WTC11 (cell line): Measurements from ENCODE around the gene ZBTB32. TPM values are rescaled to one million over a fixed set of nuclear protein-coding genes. Genes with fewer than 3 reads are reported as not detected.

ENCODE experiments used
- ATAC-seq: fragments of 200-7000 bp; cut with Tn5 transposase; 2 replicates; pipeline ENCODE4 v1.10.0; 2021; ENCODE audit warnings: mild to moderate bottlenecking, moderate library complexity
- CTCF ChIA-PET: fragments of 300-600 bp; sonication (Branson Sonifier 250); formaldehyde crosslinking; loops from one replicate; lab custom pipeline; 2021; ENCODE audit warnings: antibody characterized with exemption; lab: Charles Lee
- POLR2A ChIA-PET: fragments of 350-600 bp; sonication (Branson Sonifier 250); formaldehyde crosslinking; loops from one replicate; lab custom pipeline; 2021; ENCODE audit warnings: antibody characterized with exemption; lab: Charles Lee
- DNase-seq: peaks from one replicate; pipeline ENCODE4 v3.0.0; 2021; ENCODE audit warnings: low spot score
- H3K27ac Mint-ChIP-seq: 2 replicates; pipeline ENCODE4 v1.8.0; 2021; ENCODE audit warnings: mixed read lengths
- H3K27me3 Mint-ChIP-seq: 2 replicates; pipeline ENCODE4 v1.8.0; 2021; ENCODE audit warnings: low read depth, mild to moderate bottlenecking, moderate library complexity, mixed read lengths
- H3K36me3 Mint-ChIP-seq: 2 replicates; pipeline ENCODE4 v1.8.0; 2021; ENCODE audit warnings: mixed read lengths
- H3K4me1 Mint-ChIP-seq: 2 replicates; pipeline ENCODE4 v1.8.0; 2022; ENCODE audit warnings: mixed read lengths
- H3K4me3 Mint-ChIP-seq: 2 replicates; pipeline ENCODE4 v1.8.0; 2021; ENCODE audit warnings: mild to moderate bottlenecking, moderate library complexity, mixed read lengths
- H3K9me3 Mint-ChIP-seq: 2 replicates; pipeline ENCODE4 v1.8.0; 2021; ENCODE audit warnings: mixed read lengths
- EMX1 ChIP-seq: fragments of 250-450 bp; sonication (Bioruptor Pico); IDR thresholded peaks from 2 replicates; pipeline ENCODE4 v1.8.0; 2021; ENCODE audit warnings: mild to moderate bottlenecking
- GRHL2 ChIP-seq: fragments of 250-450 bp; sonication (Bioruptor Pico); IDR thresholded peaks from 2 replicates; pipeline ENCODE4 v1.8.0; 2022; ENCODE audit warnings: mild to moderate bottlenecking, moderate library complexity; ENCODE audit not compliant: insufficient replicate concordance, severe bottlenecking
- IRF2 ChIP-seq: sonication (generic); formaldehyde crosslinking; IDR thresholded peaks from 2 replicates; pipeline ENCODE4 v1.8.0; 2022; ENCODE audit warnings: low read depth, missing genetic modification reagents, borderline replicate concordance
- NFATC4 ChIP-seq: fragments of 250-450 bp; sonication (Bioruptor Pico); IDR thresholded peaks from 2 replicates; pipeline ENCODE4 v1.9.0; 2021; ENCODE audit warnings: mild to moderate bottlenecking
- NR2C2 ChIP-seq: sonication (generic); formaldehyde crosslinking; IDR thresholded peaks from 2 replicates; pipeline ENCODE4 v1.8.0; 2022; ENCODE audit warnings: mild to moderate bottlenecking, missing genetic modification reagents
- NR3C1 ChIP-seq: sonication (generic); formaldehyde crosslinking; conservative IDR thresholded peaks from 2 replicates; pipeline ENCODE4 v1.8.1; 2023; ENCODE audit warnings: low read depth, mild to moderate bottlenecking, missing genetic modification reagents
- PRRX2 ChIP-seq: fragments of 250-450 bp; sonication (Bioruptor Pico); IDR thresholded peaks from 2 replicates; pipeline ENCODE4 v1.8.0; 2021; ENCODE audit warnings: mild to moderate bottlenecking
- SMAD3 ChIP-seq: sonication (generic); formaldehyde crosslinking; IDR thresholded peaks from 2 replicates; pipeline ENCODE4 v1.8.0; 2022; ENCODE audit warnings: missing genetic modification reagents, mild to moderate bottlenecking, borderline replicate concordance
- TP53 ChIP-seq: sonication (generic); formaldehyde crosslinking; IDR thresholded peaks from 2 replicates; pipeline ENCODE4 v1.8.1; 2023; ENCODE audit warnings: mild to moderate bottlenecking, missing genetic modification reagents
- ZNF416 ChIP-seq: fragments of 250-450 bp; sonication (Bioruptor Pico); IDR thresholded peaks from 2 replicates; pipeline ENCODE4 v1.9.0; 2021; ENCODE audit warnings: mild to moderate bottlenecking, inconsistent platforms
- total RNA-seq: library from RNA; stranded (reverse); gene quantifications from 3 replicates; pipeline ENCODE4 v1.2.3, GENCODE V29; 2021
- TF ChIP-seq, protein P1 (sequence below): sonication (generic); formaldehyde crosslinking; IDR thresholded peaks from 2 replicates; pipeline ENCODE4 v1.8.0; 2022; ENCODE audit warnings: missing genetic modification reagents
- TF ChIP-seq, protein P2 (sequence below): sonication (generic); formaldehyde crosslinking; IDR thresholded peaks from 2 replicates; pipeline ENCODE4 v1.8.1; 2022; ENCODE audit warnings: mild to moderate bottlenecking, moderate library complexity, missing genetic modification reagents
- TF ChIP-seq, protein P3 (sequence below): sonication (generic); formaldehyde crosslinking; IDR thresholded peaks from 2 replicates; pipeline ENCODE4 v1.8.1; 2023; ENCODE audit warnings: mild to moderate bottlenecking, missing genetic modification reagents, borderline replicate concordance
- TF ChIP-seq, protein P4 (sequence below): sonication (generic); formaldehyde crosslinking; IDR thresholded peaks from 2 replicates; pipeline ENCODE4 v1.8.0; 2023; ENCODE audit warnings: mild to moderate bottlenecking, missing genetic modification reagents

Gene ZBTB32
- total RNA-seq, 1 experiment from 2014 or later: 0.11 TPM

DNA sequence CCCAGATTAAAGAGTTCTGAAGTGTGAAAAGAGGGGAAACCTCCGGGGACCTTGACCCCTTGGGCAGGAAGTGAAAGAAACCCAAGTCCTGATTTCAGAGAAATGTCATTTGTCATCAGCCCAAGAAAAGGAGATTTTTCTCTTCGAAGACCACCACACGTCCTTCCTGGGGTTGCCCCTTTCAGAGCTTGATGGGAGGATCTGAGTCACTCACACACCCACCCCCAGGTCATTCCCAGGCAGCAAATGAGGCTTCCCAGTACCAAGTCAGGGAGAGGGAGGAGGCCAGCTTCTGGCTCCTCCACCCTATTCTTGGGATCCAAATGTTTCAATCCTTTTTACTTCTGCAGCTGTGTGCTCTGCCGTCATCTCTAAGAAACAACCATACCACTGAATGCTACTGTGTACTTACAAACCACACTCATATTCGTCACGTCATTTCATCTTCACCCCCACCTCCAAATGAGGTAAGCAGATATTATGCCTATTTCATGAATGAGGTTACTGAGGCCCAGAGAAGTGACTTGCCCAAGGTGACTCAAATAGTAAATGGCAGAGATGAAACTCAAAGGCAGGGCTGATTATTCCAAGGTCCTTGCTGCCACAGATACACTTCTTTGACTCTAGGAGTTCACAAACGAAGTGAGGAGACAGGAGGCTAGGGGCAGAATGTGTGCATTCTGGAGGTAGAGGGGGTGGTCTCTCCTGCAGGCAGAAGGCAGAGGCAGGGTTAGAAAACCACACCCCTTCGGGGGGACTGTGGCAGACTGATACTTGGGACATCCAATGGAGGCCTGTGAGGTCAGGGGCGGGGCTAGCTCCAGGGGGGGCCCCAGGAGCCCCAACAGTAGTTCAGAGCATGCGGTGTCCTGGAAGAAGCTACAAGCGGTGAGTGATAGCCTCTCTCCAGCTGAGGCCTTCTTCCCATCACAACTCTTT is 8.5 kb downstream of the ZBTB32 start:
- Mint-ChIP-seq H3K27me3 (peaks cover 8% of the 10 kb centered on the region), H3K27ac (no peak overlapping the region), H3K36me3 (no peaks in the 10 kb centered on the region), H3K9me3 (no peaks in the 10 kb centered on the region)
- DNase-seq: peak; percentile 46
- ChIA-PET CTCF (interaction anchor here (1.2 to 2.4 kb wide), 4 partner anchors 10 to 203 kb away, joined by 3 to 8 read pairs (median 7); no protein-coding TSS in a partner anchor), POLR2A (interaction anchor here (1.3 to 4.0 kb wide), 2 partner anchors 10 to 28 kb away, joined by 3 to 14 read pairs; partner anchors contain the start of gene ZBTB32)
- ATAC-seq: no peak
- TF ChIP-seq IRF2 (no peak), SMAD3 (CRISPR knock-in tag) (no peak)
- TF ChIP-seq, all 79 proteins: peak for 0
- Mint-ChIP-seq H3K4me1 (peaks cover 41% of the 10 kb centered on the region), H3K4me3 (no peak overlapping the region)

DNA sequence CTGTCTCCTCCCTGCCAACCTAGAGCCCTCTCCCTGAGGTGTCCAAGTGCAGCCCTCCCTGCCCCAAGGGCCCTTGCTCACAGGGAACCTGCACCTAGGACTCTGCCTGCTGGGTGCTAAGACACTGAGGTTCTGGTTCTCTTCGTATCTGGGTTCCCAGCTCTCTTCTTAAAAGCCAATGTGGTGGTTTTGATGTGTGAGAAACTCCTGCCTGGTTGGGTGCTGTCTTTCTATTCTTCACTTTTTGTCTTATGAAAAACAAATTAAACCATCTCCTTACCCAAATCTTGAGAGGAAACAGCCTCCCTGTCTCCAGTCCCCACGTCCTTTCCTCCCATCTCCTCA is 9.1 kb downstream of the ZBTB32 start:
- H3K27me3 Mint-ChIP-seq: peaks cover 8% of the 10 kb centered on the region
- ATAC-seq (no peak), DNase-seq (no peak)
- no peak overlapping the region for H3K4me3 Mint-ChIP-seq
- peaks cover 41% of the 10 kb centered on the region for H3K4me1 Mint-ChIP-seq
- TF ChIP-seq, protein P1, sequence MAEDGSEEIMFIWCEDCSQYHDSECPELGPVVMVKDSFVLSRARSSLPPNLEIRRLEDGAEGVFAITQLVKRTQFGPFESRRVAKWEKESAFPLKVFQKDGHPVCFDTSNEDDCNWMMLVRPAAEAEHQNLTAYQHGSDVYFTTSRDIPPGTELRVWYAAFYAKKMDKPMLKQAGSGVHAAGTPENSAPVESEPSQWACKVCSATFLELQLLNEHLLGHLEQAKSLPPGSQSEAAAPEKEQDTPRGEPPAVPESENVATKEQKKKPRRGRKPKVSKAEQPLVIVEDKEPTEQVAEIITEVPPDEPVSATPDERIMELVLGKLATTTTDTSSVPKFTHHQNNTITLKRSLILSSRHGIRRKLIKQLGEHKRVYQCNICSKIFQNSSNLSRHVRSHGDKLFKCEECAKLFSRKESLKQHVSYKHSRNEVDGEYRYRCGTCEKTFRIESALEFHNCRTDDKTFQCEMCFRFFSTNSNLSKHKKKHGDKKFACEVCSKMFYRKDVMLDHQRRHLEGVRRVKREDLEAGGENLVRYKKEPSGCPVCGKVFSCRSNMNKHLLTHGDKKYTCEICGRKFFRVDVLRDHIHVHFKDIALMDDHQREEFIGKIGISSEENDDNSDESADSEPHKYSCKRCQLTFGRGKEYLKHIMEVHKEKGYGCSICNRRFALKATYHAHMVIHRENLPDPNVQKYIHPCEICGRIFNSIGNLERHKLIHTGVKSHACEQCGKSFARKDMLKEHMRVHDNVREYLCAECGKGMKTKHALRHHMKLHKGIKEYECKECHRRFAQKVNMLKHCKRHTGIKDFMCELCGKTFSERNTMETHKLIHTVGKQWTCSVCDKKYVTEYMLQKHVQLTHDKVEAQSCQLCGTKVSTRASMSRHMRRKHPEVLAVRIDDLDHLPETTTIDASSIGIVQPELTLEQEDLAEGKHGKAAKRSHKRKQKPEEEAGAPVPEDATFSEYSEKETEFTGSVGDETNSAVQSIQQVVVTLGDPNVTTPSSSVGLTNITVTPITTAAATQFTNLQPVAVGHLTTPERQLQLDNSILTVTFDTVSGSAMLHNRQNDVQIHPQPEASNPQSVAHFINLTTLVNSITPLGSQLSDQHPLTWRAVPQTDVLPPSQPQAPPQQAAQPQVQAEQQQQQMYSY (CRISPR knock-in tag): no peak
- TF ChIP-seq NR2C2 (CRISPR knock-in tag) (no peak), PRRX2 (CRISPR knock-in tag) (no peak), NFATC4 (no peak), EMX1 (CRISPR knock-in tag) (no peak), NR3C1 (CRISPR knock-in tag) (no peak), ZNF416 (CRISPR knock-in tag) (no peak), TP53 (CRISPR knock-in tag) (no peak), GRHL2 (no peak)
- TF ChIP-seq, protein P2, sequence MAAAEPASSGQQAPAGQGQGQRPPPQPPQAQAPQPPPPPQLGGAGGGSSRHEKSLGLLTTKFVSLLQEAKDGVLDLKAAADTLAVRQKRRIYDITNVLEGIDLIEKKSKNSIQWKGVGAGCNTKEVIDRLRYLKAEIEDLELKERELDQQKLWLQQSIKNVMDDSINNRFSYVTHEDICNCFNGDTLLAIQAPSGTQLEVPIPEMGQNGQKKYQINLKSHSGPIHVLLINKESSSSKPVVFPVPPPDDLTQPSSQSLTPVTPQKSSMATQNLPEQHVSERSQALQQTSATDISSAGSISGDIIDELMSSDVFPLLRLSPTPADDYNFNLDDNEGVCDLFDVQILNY (CRISPR knock-in tag): no peak
- TF ChIP-seq, protein P3, sequence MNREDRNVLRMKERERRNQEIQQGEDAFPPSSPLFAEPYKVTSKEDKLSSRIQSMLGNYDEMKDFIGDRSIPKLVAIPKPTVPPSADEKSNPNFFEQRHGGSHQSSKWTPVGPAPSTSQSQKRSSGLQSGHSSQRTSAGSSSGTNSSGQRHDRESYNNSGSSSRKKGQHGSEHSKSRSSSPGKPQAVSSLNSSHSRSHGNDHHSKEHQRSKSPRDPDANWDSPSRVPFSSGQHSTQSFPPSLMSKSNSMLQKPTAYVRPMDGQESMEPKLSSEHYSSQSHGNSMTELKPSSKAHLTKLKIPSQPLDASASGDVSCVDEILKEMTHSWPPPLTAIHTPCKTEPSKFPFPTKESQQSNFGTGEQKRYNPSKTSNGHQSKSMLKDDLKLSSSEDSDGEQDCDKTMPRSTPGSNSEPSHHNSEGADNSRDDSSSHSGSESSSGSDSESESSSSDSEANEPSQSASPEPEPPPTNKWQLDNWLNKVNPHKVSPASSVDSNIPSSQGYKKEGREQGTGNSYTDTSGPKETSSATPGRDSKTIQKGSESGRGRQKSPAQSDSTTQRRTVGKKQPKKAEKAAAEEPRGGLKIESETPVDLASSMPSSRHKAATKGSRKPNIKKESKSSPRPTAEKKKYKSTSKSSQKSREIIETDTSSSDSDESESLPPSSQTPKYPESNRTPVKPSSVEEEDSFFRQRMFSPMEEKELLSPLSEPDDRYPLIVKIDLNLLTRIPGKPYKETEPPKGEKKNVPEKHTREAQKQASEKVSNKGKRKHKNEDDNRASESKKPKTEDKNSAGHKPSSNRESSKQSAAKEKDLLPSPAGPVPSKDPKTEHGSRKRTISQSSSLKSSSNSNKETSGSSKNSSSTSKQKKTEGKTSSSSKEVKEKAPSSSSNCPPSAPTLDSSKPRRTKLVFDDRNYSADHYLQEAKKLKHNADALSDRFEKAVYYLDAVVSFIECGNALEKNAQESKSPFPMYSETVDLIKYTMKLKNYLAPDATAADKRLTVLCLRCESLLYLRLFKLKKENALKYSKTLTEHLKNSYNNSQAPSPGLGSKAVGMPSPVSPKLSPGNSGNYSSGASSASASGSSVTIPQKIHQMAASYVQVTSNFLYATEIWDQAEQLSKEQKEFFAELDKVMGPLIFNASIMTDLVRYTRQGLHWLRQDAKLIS: no peak
- TF ChIP-seq, protein P4, sequence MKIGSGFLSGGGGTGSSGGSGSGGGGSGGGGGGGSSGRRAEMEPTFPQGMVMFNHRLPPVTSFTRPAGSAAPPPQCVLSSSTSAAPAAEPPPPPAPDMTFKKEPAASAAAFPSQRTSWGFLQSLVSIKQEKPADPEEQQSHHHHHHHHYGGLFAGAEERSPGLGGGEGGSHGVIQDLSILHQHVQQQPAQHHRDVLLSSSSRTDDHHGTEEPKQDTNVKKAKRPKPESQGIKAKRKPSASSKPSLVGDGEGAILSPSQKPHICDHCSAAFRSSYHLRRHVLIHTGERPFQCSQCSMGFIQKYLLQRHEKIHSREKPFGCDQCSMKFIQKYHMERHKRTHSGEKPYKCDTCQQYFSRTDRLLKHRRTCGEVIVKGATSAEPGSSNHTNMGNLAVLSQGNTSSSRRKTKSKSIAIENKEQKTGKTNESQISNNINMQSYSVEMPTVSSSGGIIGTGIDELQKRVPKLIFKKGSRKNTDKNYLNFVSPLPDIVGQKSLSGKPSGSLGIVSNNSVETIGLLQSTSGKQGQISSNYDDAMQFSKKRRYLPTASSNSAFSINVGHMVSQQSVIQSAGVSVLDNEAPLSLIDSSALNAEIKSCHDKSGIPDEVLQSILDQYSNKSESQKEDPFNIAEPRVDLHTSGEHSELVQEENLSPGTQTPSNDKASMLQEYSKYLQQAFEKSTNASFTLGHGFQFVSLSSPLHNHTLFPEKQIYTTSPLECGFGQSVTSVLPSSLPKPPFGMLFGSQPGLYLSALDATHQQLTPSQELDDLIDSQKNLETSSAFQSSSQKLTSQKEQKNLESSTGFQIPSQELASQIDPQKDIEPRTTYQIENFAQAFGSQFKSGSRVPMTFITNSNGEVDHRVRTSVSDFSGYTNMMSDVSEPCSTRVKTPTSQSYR (CRISPR knock-in tag): no peak
- H3K36me3 Mint-ChIP-seq: no peaks in the 10 kb centered on the region
- no peaks in the 10 kb centered on the region for H3K9me3 Mint-ChIP-seq
- 0 out of 2 replicates have a peak overlapping the region, but pooled peaks have one; percentile 37 for H3K27ac Mint-ChIP-seq
- POLR2A ChIA-PET: interaction anchor here (1.3 to 4.0 kb wide), 2 partner anchors 10 to 27 kb away, joined by 3 to 14 read pairs; partner anchors contain the start of gene ZBTB32
- CTCF ChIA-PET: interaction anchor here (1.2 to 2.4 kb wide), 3 partner anchors 11 to 203 kb away, joined by 3 to 8 read pairs (median 7); no protein-coding TSS in a partner anchor
